DND-41 (cell line): ENCODE measurements around the gene GPRC5D.

Experiments used
- CTCF ChIP-seq: IDR thresholded peaks from 2 replicates; pipeline ENCODE4 v1.5.1; 2012; ENCODE audit warnings: borderline replicate concordance, low read length, moderate library complexity, mild to moderate bottlenecking; ENCODE audit not compliant: poor library complexity, severe bottlenecking; ENCODE audit errors: extremely low read depth
- EZH2 ChIP-seq: IDR thresholded peaks from 3 replicates; pipeline ENCODE4 v1.6.1; 2012; ENCODE audit warnings: borderline replicate concordance, low read depth, mild to moderate bottlenecking, moderate library complexity, low read length, inconsistent platforms; ENCODE audit not compliant: severe bottlenecking

GRCh38 chr12:12899530-12900380, 52.2 kb downstream of the GPRC5D start:
- TF ChIP-seq CTCF = no peak
- TF ChIP-seq EZH2 = no peak
